Kidney epithelial cell (primary cell): ENCODE data around the gene INSR. TPM values are rescaled to one million over a fixed set of nuclear protein-coding genes. Genes with fewer than 3 reads are reported as not detected.
"Not testable (repeated sequence)": the region's sequence is repeated elsewhere in the genome, so short reads cannot be mapped to it uniquely, and the experiment has no call there.

Experiments
- DNase-seq: peaks from one replicate; pipeline ENCODE4 v3.0.0-alpha.2; 2010; ENCODE audit warnings: low read depth
- H3K27me3 ChIP-seq: 2 replicates; pipeline ENCODE4 v1.6.0; 2011; ENCODE audit warnings: low read length; ENCODE audit not compliant: control insufficient read depth, insufficient read depth
- H3K36me3 ChIP-seq: 2 replicates; pipeline ENCODE4 v1.5.1; 2011; ENCODE audit warnings: low read length; ENCODE audit not compliant: control insufficient read depth, insufficient read depth
- H3K4me3 ChIP-seq: 2 replicates; pipeline ENCODE4 v1.5.1; 2011; ENCODE audit warnings: low read depth, mild to moderate bottlenecking, control low read depth, low read length
- CTCF ChIP-seq: IDR thresholded peaks from 2 replicates; pipeline ENCODE4 v1.5.1; 2011; ENCODE audit warnings: mild to moderate bottlenecking, moderate library complexity, low read length, control low read depth, inconsistent platforms; ENCODE audit not compliant: insufficient read depth, poor library complexity, severe bottlenecking
- total RNA-seq: library from RNA; depleted of rRNA; stranded (reverse); fragments of >200 nt; gene quantifications from 2 replicates; pipeline ENCODE4 v1.2.3, GENCODE V29; 2015

INSR gene
- total RNA-seq, 1 donor from 2014 or later, result 15.5 TPM

GRCh38 chr19:7067716-7068115 lies 226.5 kb downstream of the INSR start:
- peaks cover 1% of the 10 kb centered on the region for H3K36me3 ChIP-seq
- no peaks in the 10 kb centered on the region for H3K27me3 ChIP-seq
- DNase-seq, result no peak

GRCh38 chr19:7067122-7067521 lies 227.1 kb downstream of the INSR start:
- not testable (repeated sequence) for H3K4me3 ChIP-seq, H3K36me3 ChIP-seq, H3K27me3 ChIP-seq, DNase-seq
- TF ChIP-seq CTCF, result peak; percentile 22

More at GRCh38 chr19:7067716-7068115, 226.5 kb downstream of the INSR start:
- TF ChIP-seq CTCF, result no peak
- no peak overlapping the region for H3K4me3 ChIP-seq

GRCh38 chr19:7063764-7064418 lies 230.3 kb downstream of the INSR start:
- TF ChIP-seq CTCF, result no peak
- no peaks in the 10 kb centered on the region for H3K27me3 ChIP-seq

GRCh38 chr19:7063339-7063738 lies 230.9 kb downstream of the INSR start:
- no peak for DNase-seq
- no peaks in the 10 kb centered on the region for H3K36me3 ChIP-seq
- TF ChIP-seq CTCF, result no peak
- no peak overlapping the region for H3K4me3 ChIP-seq
- H3K27me3 ChIP-seq, result no peaks in the 10 kb centered on the region

More at GRCh38 chr19:7063764-7064418, 230.3 kb downstream of the INSR start:
- H3K4me3 ChIP-seq, result no peak overlapping the region
- no peak for DNase-seq
- no peaks in the 10 kb centered on the region for H3K36me3 ChIP-seq

Other genes with a start within 250 kb of the INSR start
- not detected in 2 replicates for gene MBD3L2, start 245.1 kb downstream of the INSR start, total RNA-seq
- not detected in 2 replicates for gene MBD3L3, start 235.7 kb downstream of the INSR start, total RNA-seq
- 10.1 and 10.9 TPM in 2 replicates for gene ZNF557, start 224.7 kb downstream of the INSR start, total RNA-seq
- 123 and 139 TPM in 2 replicates for gene ARHGEF18, start 54.5 kb upstream of the INSR start, total RNA-seq
- 5.5 and 8.9 TPM in 2 replicates for gene PEX11G, start 194.6 kb upstream of the INSR start, total RNA-seq
- gene ZNF358, start 221.7 kb upstream of the INSR start, total RNA-seq, result 67.4 and 76.1 TPM in 2 replicates
- 13.7 and 15.3 TPM in 2 replicates for gene MCOLN1, start 228.2 kb upstream of the INSR start, total RNA-seq
- gene PNPLA6, start 241.3 kb upstream of the INSR start, total RNA-seq, result 134 and 163 TPM in 2 replicates